GM19023 (cell line): Measurements from ENCODE around the gene ATCAY.
"Not testable (repeated sequence)": the region's sequence is repeated elsewhere in the genome, so short reads cannot be mapped to it uniquely, and the experiment has no call there.

Experiments
- ATAC-seq: cut with Tn5 transposase; IDR thresholded peaks from one replicate; pipeline ENCODE4 v1.9.1; 2021; ENCODE audit warnings: mild to moderate bottlenecking, moderate library complexity; ENCODE audit not compliant: unreplicated experiment

Gene ATCAY

DNA sequence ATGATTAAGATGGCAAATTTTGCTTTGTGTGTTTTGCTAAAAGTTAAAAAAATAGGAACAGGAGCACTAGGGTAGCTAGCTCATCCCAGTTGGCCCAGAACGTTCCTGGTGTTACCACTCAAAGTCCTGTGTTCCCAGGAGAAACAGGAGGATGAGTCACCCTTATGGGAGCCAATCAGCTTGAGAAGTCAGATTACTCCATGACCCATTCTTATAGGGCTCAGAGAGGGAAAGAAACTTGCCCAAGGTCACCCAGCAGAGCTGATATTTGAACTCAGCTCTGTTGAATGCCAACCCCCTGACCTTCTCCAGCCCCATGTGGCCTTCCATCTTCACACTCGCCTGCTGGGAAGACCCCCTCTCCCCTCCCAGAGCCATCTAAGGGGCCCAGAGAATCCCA, 65.4 kb downstream of the ATCAY start:
- ATAC-seq = no peak

DNA sequence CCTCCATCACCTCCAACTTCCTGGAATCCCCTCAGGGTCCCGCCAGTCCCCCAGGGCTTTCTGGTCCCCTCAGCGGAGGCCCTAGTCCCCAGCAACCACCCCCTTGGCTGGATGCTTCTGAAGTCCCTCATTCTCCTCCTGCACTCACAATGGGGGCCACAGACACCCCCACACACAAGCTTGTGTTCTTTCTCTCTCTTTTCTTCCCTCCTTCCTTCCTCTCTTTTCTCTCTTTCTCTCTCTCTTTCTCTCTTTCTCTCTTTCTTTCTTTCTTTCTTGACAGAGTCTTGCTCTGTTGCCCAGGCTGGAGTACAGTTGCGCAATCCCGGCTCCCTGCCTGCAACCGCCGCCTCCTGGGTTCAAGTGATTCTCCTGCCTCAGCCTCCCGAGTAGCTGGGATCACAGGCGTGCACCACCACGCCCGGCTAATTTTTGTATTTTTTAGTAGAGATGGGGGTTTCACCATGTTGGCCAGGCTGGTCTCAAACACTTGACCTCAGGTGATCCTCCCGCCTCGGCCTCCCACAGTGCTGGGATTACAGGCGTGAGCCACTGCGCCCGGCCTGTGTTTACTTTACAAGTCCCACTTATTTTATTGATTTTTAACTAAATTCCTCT, 66.9 kb downstream of the ATCAY start:
- not testable (repeated sequence) for ATAC-seq

DNA sequence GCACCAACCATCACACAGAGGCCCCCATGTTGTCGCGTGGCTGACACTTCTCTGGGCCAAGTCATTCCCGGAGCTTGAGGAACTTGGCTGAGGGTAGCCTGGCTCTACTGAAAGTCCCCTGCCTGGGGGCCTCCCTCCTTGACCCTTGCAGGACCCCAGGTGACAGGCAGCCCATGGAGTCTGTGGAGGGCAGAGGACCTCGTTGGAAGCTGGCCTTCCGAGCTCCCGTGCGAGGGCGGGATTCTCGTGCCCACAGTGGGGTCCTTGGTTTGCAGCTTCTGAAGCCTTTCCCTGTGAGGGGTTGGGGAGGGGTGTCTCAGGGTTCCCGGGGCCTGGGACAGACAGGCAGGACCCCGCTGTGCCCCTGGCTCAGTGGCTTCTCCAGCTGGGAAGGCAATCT, 68.8 kb downstream of the ATCAY start:
- no peak for ATAC-seq

DNA sequence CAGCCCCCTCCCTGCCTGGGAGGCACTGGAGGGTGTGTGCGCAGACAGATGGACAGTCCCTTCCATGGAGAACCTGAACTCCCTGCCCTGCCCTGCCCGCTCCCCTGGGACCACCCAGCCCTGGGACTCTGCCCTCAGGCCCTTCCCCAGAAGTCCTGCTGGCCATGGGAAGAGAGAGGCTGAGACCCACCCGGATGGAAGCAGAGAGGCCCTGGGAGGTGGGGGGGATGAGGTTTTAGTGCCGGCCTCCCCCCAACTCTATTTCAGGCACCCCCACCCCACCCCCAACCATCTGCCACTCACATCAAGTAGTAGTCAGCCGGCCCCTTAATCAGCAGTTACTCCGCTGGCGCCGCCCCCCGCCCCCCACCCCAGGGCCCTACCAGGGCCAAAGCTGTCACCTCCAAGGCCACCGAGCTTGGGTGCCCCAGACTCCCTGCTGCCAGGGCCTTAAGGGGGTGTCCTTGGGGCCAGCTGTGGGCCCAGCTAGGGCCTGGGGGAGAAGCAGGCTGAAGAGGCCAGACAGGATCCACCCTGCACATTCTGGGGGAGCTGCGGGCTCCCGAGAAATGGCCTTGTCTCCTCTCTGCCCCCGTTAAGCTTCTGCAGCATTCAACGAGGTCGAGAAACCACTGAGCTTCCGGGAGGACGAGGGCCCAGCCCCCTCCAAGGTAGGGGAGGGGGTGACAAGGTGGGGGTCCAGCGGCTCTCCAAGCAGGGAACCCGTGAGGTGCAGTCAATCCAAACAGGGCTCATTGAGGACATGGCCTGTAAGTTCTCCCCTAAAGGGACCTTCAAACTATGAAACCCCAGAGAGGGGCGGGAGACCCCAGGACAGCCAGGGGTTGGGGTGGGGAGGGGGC, 69.7 kb downstream of the ATCAY start:
- ATAC-seq = no peak

DNA sequence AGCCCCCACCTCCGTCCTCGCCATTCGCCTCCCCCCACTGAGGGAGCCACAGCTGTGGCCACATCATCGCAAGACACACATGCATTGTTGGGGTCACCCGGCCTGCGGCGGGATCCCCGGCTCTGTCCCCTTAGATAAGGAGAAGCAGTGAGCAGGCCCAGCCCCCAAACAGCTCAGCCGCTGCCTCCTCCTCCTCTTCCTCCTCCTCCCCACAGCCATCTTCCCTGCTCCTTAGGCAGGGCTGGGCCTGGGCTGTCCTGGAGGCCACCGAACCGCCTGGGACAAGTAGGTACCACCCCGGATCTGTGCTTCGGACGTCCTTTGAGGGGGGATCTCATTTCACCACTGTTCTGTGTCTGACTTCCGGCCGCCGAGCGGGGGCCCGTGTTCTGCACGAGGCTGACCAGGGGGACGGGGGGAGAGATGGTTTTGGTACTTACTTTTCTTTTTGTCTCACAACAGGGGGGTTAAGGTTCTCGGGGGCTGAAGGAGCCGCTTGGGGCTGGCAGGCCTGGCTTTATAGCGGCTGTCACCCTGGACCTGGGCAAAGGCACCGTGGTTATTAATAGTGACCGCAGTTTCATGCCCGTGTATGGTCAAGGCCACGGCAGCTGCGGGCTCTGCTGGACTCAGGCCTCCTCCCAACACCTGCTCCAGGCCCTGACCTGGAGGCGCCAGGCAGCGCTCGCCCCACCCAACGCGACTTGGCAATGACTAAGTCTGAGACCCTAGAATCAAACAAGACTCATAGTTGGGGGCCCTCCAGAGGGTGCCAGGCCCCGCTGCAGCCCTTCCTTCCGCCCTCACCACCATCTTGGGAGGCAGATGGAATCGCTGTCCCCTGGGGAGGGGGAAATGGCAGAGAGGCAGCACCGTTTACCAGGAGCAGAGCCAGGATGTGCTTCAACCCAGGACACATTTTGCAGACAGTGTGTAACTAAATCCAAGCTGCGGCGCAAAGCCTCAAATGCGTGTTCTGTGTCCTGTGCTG, 70.7 kb downstream of the ATCAY start:
- ATAC-seq = no peak

DNA sequence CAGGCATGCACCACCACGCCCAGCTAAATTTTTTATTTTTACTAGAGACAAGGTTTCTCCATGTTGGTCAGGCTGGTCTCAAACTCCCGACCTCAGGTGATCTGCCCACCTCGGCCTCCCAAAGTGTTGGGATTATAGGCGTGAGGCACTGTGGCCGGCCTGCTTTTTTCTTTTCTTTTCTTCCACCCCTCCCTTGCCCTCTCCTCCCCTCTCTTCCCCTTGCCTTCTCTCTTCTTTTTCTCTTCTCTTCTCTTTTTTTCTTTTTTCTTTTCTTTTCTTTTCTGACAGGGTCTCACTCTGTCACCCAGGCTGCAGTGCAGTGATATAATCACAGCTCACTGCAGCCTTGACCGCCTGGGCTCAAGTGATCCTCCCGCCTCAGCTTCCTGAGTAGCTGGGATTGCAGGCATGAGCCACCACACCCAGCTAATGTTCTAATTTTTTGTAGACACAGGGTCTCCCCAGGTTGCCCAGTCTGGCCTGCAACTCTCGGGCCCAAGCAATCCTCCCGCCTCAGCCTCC, 72.3 kb downstream of the ATCAY start:
- ATAC-seq = not testable (repeated sequence)

DNA sequence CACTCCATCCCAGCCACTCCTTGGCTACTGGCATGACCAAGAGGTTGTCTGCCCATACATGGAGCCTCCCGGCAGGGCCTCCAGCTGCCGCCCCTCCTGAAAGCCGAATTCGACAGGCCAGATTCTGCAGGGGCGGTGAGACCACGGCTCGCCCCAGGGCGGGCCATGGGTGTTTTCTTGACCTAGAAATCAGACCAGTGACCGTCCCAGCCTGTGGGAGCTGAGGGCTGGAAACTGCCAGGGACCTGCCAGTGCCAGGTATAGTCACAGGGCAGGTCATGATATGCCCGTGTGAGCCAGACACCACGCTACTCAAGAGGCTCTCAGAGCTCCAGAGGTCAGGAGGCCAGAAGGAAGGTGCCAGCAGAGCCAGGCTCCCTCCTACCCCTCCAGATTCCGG, 73.6 kb downstream of the ATCAY start:
- no peak for ATAC-seq

DNA sequence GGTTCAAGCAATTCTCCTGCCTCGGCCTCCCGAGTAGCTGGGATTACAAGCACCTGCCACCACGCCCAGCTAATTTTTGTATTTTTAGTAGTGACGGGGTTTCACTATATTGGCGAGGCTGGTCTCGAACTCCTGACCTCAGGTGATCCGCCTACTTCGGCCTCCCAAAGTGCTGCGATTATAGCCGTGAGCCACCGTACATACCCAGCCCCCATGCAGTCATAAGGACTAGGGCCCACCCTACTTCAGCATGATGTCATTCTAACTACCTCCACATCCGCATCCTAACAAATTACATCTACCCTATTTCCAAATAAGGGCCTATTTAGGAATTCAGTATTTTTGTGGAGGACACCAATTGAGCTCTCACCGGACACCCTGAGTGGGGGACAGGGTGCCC, 74.8 kb downstream of the ATCAY start:
- ATAC-seq = not testable (repeated sequence)

DNA sequence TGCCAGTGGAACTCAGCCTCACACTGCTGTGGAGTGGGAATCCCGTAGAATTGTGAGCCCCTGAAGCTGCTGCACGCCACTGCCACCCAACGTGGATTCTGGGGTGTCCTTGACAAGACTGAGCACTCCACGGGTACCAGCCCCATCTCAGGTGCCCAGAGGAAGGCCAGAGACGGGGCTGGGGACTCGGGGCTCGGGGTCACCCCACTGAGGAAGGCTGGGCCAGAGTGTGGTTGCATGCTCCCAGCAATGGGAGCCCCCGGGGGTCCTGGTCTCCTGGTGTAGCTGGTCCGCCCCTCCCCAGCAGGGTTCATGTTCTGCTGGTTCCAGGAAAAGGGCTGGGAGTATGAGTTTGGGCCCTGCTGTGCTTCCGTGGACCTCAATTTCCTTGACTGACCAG, 75.2 kb downstream of the ATCAY start:
- no peak for ATAC-seq

DNA sequence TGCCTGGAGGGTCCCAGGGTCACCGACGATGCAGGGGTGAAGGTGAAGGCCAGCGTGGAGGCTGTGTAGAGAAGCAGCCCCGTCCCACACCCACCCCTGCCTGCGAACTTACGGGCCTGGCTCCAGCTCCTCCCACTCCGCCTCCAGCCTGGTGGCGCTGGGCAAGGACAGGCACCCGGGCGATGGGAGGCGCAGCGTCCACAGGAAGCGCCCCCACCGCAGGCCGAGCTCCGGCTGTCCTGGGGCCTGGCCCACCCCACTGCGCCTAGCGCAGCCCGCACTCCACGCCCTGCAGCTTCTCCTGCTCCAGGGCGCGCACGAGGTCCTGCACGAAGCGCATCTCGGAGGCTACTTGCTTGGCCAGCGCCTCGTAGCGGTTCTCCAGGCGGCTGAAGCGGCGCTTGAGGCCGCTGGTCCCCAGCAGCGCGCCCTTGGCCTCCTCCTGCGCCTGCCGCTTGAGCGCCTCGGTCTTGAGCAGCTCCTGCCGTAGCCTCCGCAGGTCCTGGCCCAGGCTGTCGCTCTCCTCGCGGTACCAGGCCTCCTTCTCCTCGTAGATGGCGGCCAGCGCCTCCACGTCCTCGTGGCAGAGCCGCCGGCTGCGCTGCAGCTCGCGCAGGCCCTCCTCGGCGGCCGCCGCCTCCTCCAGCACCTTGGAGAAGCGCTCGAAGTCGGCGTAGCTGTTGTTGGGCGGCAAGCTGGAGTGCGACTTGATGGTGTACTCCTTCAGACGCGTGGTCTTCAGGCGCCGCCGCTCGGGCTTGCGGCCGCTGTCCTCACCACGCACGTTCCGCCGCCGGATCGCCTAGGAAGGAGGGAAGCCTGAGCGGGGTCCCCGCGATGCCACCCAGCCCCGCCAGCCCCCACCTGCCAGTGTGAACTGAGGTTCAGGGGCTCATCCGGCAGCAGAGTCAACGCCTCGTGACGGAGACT, 78.6 kb downstream of the ATCAY start:
- no peak for ATAC-seq

DNA sequence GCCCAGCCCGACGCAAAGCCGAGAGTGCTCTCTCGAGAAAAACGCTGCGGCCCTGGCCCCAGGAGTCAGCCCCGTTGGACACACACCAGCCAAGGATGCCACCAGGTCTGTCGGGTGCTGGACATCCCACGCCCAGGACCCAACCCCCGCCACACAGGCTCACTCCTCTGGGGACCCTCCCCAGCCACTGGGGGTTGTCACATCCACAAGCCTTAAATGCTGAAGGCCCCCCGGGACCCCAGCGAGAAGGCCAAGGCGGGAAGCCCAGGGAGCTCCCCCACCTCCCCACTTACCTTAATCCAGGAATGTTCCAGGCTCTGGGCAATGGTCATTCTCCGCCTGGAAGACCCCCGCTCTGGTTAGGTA, 79.3 kb downstream of the ATCAY start:
- no peak for ATAC-seq

DNA sequence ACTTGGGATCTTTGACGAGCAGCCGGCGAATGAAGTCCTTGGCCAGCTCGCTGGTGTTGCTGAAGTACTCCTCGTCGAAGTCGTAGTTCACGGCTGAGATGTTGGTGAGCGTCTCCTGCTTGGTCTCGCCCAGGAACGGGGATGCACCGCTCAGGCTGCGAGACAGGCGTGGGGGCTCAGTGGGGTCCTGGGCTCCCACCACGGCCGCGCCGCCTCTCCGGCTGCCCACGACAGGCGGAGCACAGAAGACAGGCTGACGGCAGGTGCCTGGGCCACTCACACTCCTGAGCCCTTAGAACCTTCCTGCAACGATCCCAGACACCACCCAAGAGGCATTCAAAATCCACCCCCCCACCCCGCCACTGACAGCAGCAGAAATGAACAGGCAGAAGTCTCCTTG, 80.5 kb downstream of the ATCAY start:
- ATAC-seq = no peak

DNA sequence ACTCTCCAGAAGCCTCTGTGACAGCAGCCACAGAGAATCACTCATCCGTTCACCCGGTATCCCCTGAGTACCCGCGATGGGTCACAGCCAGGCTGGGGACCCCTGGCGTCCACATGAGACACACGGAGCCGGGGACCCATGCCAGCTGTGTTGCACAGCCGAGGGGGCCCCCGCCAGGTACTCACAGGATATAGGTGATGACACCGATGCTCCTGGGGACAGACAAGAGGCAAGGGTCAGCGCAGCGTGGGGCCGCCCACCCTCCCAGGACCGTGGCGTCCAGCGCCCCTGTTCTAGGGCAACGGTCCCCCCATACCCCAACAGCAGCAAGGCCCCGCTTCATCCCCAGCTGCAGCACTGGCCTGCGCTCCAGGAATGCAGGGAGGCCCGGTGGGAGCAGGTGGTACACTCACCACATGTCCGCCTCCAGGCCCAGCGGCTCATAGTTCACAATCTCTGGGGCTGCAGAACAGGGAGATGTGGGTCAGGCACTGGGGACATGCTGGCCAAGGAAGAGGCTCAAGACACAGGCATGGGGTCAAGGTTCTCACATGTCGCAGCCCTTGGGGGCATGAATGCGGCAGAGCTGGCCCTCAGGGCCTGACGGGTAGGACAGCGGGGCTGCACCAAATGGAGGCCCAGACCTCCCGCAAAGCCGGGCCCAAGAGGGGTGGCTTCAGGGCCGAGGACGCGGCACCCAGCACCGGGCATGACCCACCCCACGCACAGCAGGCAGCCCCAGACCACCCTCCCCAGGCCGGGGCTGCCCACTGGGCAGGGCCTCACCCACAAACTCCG, 83.2 kb downstream of the ATCAY start:
- ATAC-seq = no peak

DNA sequence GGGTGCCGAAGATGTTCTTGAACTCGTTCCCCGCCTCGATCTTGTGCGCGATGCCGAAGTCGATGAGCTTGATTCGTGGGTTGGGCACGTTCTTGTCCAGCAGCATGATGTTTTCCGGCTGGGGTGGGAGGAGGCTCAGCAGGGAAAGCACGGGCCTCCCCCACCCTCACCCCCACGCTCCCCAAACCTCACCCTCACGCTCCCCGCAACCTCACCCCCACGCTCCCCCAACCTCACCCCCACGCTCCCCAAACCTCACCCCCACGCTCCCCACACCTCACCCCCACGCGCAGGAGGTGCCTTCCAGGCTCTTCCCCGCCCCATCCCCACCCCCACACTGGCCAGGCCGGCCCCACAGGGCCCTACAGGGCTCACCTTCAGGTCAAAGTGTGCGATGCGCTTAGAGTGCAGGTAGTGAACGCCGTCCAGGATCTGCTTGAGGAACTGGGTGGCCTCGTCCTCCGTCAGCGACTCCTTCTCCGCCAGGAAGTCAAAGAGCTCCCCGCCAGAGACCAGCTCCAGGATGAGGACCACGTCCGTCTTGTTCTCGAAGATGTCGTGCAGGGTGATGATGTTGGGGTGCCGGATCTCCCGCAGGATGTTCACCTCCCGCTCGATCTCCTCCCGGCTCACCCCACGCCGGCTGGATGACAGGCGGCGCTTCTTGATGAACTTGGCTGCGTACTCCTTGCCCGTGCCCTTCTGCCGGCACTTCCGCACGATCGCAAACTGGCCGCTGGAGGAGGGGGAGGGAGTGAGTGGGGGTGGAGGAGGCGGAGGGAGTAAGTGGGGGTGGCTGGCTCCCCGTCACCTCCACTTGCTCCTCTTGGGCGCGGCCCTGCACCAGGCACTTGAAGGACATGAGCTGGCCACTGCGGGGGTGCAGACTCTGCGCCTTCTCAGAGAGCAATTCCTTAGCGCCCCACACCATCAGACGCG, 84.0 kb downstream of the ATCAY start:
- ATAC-seq = no peak

DNA sequence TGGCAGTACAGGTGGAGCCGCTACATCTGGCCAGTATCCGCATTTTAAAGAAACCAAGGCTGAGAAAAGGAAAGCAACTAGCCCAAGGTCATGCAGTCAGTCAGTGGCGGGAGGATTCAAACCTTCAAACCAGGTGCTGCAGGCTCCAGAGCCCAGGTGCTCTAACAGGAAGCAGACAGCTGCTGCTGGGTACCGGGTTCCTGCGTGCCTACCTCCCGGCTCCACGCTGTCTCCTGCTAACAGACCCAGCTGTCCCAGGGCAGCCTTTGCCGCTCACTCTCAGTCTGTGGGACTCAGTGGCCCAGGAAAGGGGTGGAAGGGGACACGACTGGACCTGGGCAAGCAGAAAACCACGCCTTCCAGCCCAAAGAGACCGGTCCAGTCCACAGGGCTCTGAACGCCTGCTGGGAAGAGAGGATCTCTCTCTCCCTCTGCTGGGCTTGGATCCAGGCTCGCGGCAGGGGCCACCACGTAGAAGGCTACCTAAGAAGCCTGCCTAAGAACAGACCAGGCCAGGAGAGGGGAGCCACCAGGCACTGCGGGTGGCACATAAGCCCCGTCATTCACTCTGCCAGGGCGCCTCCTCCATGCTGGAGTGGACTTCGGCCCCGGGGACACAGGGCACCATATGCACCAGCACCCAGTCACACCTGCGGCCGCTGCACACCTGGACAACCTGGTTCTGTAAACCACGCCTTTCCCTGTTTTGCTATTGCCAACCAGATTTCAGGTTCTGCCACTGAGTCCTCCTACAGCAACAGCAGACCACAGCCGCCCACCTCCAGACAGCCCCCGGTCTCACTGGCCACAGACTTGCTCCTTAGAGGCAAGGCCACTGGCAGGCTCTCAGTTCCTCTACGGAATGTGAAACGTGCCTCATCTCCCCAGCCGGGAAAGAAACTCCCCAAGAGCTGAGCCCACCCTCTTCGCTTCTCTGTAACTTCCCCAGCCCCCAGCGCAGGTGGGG, 85.8 kb downstream of the ATCAY start:
- no peak for ATAC-seq

DNA sequence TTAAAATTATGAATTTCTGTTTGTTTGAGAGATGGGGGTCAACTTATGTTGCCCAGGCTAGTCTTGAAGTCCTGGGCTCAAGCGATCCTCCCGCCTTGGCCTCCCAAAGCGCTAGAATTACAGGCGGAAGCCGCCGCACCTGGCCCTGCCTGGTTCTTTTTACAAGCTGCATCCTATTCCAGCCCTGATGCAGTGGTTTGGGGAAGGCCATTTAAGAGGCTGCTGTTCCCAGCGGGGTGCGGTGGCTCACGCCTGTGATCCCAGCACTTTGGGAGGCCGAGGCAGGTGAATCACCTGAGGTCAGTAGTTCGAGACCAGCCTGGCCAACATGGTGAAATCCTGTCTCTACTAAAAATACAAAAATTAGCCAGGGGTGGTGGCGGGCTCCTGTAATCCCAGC, 87.5 kb downstream of the ATCAY start:
- ATAC-seq = not testable (repeated sequence)
